Suprapubic skin (tissue), 4 donors: ENCODE results near the gene ARSG. TPM values are rescaled to one million over a fixed set of nuclear protein-coding genes. Genes with fewer than 3 reads are reported as not detected.

ENCODE experiments used
- DNase-seq, 2 donors: peaks; one replicate each; pipeline ENCODE4 v3.0.0-alpha.2; 2019; ENCODE audit warnings: low spot score in 2 of 2
- H3K27ac ChIP-seq: fragments of 200-600 bp; sonication (generic); one replicate; pipeline ENCODE4 v1.5.1; 2019
- H3K27me3 ChIP-seq: fragments of 200-600 bp; sonication (generic); one replicate; pipeline ENCODE4 v1.5.1; 2019
- H3K36me3 ChIP-seq: fragments of 200-600 bp; sonication (generic); one replicate; pipeline ENCODE4 v1.5.1; 2019
- H3K4me1 ChIP-seq: fragments of 200-600 bp; sonication (generic); one replicate; pipeline ENCODE4 v1.5.1; 2019
- H3K4me3 ChIP-seq: fragments of 200-600 bp; sonication (generic); one replicate; pipeline ENCODE4 v1.5.1; 2019; ENCODE audit warnings: mild to moderate bottlenecking
- H3K9me3 ChIP-seq: fragments of 200-600 bp; sonication (generic); one replicate; pipeline ENCODE4 v1.5.1; 2019
- CTCF ChIP-seq, 2 donors: fragments of 200-600 bp in 1 of 2; fragments of 450-650 bp in 1 of 2; sonication (generic) in 1 of 2; IDR thresholded peaks; one replicate each; pipeline ENCODE4 v1.5.1; 2016 to 2019; ENCODE audit warnings: antibody characterized with exemption in 2 of 2, mild to moderate bottlenecking in 1 of 2, moderate library complexity in 1 of 2
- EP300 ChIP-seq: sonication (generic); formaldehyde crosslinking; IDR thresholded peaks from one replicate; pipeline ENCODE4 v1.6.1; 2017; ENCODE audit warnings: antibody characterized with exemption
- POLR2A ChIP-seq, 2 donors: fragments of 450-650 bp; IDR thresholded peaks; one replicate each; pipeline ENCODE4 v1.6.1; 2017; ENCODE audit warnings: antibody characterized with exemption in 2 of 2, mild to moderate bottlenecking in 2 of 2, moderate library complexity in 2 of 2
- POLR2AphosphoS5 ChIP-seq, 3 donors: sonication (generic); formaldehyde crosslinking; IDR thresholded peaks; one replicate each; pipeline ENCODE4 v1.6.1; 2017; ENCODE audit warnings: antibody characterized with exemption in 3 of 3
- WGBS: methylation state at CpG from one replicate; pipeline ENCODE4 v1.1.5; 2018; 5-methylcytosine and 5-hydroxymethylcytosine counted together
- total RNA-seq, 4 donors: library from RNA; depleted of rRNA; stranded (reverse); fragments of >200 nt; gene quantifications; one replicate each; pipeline ENCODE4 v1.1.0, GENCODE V29; 2016

ARSG gene
- total RNA-seq, 4 donors from 2014 or later: 7.7 to 12.7 (median 10.7) TPM

- Histone ChIP-seq H3K9me3 (no peaks in the 10 kb centered on the region), H3K36me3 (no peaks in the 10 kb centered on the region), H3K27me3 (no peaks in the 10 kb centered on the region), H3K4me3 (no peak overlapping the region), H3K27ac (no peak overlapping the region), H3K4me1 (peaks cover 9% of the 10 kb centered on the region)
- DNase-seq: no peak
- TF ChIP-seq POLR2A (IDR thresholded peaks at IDR 0.05) (no peak), EP300 (no peak), CTCF (IDR thresholded peaks at IDR 0.05) (no peak)
- WGBS: 85% methylated on average over 10 of the region's 10 CpGs
Observed at GRCh38 chr17:68324114-68324513, 32.8 kb downstream of the ARSG start.

GRCh38 chr17:68324654-68325336 lies 33.5 kb downstream of the ARSG start:
- Histone ChIP-seq H3K4me3 (no peak overlapping the region), H3K36me3 (no peaks in the 10 kb centered on the region), H3K9me3 (no peaks in the 10 kb centered on the region), H3K27me3 (no peaks in the 10 kb centered on the region), H3K27ac (no peak overlapping the region), H3K4me1 (peaks cover 11% of the 10 kb centered on the region)
- TF ChIP-seq CTCF (IDR thresholded peaks at IDR 0.05) (no peak), POLR2A (IDR thresholded peaks at IDR 0.05) (no peak), POLR2AphosphoS5 (IDR thresholded peaks at IDR 0.05) (no peak), EP300 (no peak)
- no peak for DNase-seq
- 87% methylated on average over 7 of the region's 8 CpGs for WGBS

- H3K4me3 ChIP-seq: no peak overlapping the region
- WGBS: 56% methylated on average over 5 of the region's 5 CpGs
- TF ChIP-seq POLR2A (IDR thresholded peaks at IDR 0.05): no peak
- no peak for TF ChIP-seq EP300
- no peak for TF ChIP-seq CTCF (IDR thresholded peaks at IDR 0.05)
- no peak for TF ChIP-seq POLR2AphosphoS5 (IDR thresholded peaks at IDR 0.05)
Observed at GRCh38 chr17:68325961-68326360, 34.7 kb downstream of the ARSG start.

GRCh38 chr17:68326681-68327080 lies 35.4 kb downstream of the ARSG start:
- no peak overlapping the region for H3K4me3 ChIP-seq
- H3K4me1 ChIP-seq: peaks cover 11% of the 10 kb centered on the region
- no peak overlapping the region for H3K27ac ChIP-seq
- no peaks in the 10 kb centered on the region for H3K27me3 ChIP-seq
- 74% methylated on average over 5 of the region's 5 CpGs for WGBS
- no peak for TF ChIP-seq POLR2AphosphoS5 (IDR thresholded peaks at IDR 0.05)
- TF ChIP-seq POLR2A (IDR thresholded peaks at IDR 0.05): no peak
- TF ChIP-seq CTCF (IDR thresholded peaks at IDR 0.05): no peak
- TF ChIP-seq EP300: no peak
- H3K36me3 ChIP-seq: no peaks in the 10 kb centered on the region
- DNase-seq: no peak
- peaks cover 5% of the 10 kb centered on the region for H3K9me3 ChIP-seq

More at GRCh38 chr17:68325961-68326360, 34.7 kb downstream of the ARSG start:
- Histone ChIP-seq H3K27me3 (no peaks in the 10 kb centered on the region), H3K9me3 (no peaks in the 10 kb centered on the region), H3K27ac (no peak overlapping the region), H3K36me3 (no peaks in the 10 kb centered on the region), H3K4me1 (peaks cover 11% of the 10 kb centered on the region)
- DNase-seq: no peak

GRCh38 chr17:68327823-68328557 lies 36.7 kb downstream of the ARSG start:
- H3K36me3 ChIP-seq: no peaks in the 10 kb centered on the region
- H3K27ac ChIP-seq: no peak overlapping the region
- no peak for TF ChIP-seq EP300
- no peak for TF ChIP-seq POLR2AphosphoS5 (IDR thresholded peaks at IDR 0.05)
- no peak for TF ChIP-seq CTCF (IDR thresholded peaks at IDR 0.05)
- TF ChIP-seq POLR2A (IDR thresholded peaks at IDR 0.05): no peak
- peaks cover 11% of the 10 kb centered on the region for H3K4me1 ChIP-seq
- H3K4me3 ChIP-seq: no peak overlapping the region
- DNase-seq: no peak
- WGBS: 94% methylated on average over 8 of the region's 8 CpGs
- no peaks in the 10 kb centered on the region for H3K27me3 ChIP-seq
- peaks cover 6% of the 10 kb centered on the region for H3K9me3 ChIP-seq
